Adipocyte (in vitro differentiated cells): ENCODE results near the gene CALR3.
"Not testable (repeated sequence)": the region's sequence is repeated elsewhere in the genome, so short reads cannot be mapped to it uniquely, and the experiment has no call there.

ENCODE experiments used
- DNase-seq: peaks from one replicate; pipeline ENCODE4 v3.0.0-alpha.2; 2015; ENCODE audit warnings: low read depth
- H3K27me3 ChIP-seq: replicated peaks from 2 replicates; pipeline ENCODE4 v1.7.0; 2013; ENCODE audit warnings: mild to moderate bottlenecking, low read length, moderate library complexity; ENCODE audit not compliant: control insufficient read depth, insufficient read depth
- H3K36me3 ChIP-seq: 2 replicates; pipeline ENCODE4 v1.7.0; 2013; ENCODE audit warnings: low read length, mild to moderate bottlenecking, moderate library complexity; ENCODE audit not compliant: control insufficient read depth, insufficient read depth, severe bottlenecking
- H3K4me1 ChIP-seq: 2 replicates; pipeline ENCODE4 v1.7.0; 2013; ENCODE audit warnings: mild to moderate bottlenecking, low read length, moderate library complexity; ENCODE audit not compliant: control insufficient read depth, insufficient read depth
- H3K4me3 ChIP-seq: 2 replicates; pipeline ENCODE4 v1.7.0; 2013; ENCODE audit warnings: mild to moderate bottlenecking, low read length, moderate library complexity
- H3K9ac ChIP-seq: 2 replicates; pipeline ENCODE4 v1.7.0; 2013; ENCODE audit warnings: mild to moderate bottlenecking, low read length, moderate library complexity
- H3K9me3 ChIP-seq: 2 replicates; pipeline ENCODE4 v1.7.0; 2013; ENCODE audit warnings: mild to moderate bottlenecking, low read length, moderate library complexity; ENCODE audit not compliant: control insufficient read depth

The CALR3 gene

GRCh38 chr19:16509141-16510061, 13.4 kb upstream of the CALR3 start:
- no peak for DNase-seq
- Histone ChIP-seq H3K27me3 (no peaks in the 10 kb centered on the region), H3K4me3 (no peak overlapping the region)

GRCh38 chr19:16508546-16508945, 12.6 kb upstream of the CALR3 start:
- DNase-seq: no peak
- Histone ChIP-seq H3K36me3 (peaks cover 15% of the 10 kb centered on the region), H3K4me1 (peaks cover 23% of the 10 kb centered on the region)

More at GRCh38 chr19:16509141-16510061, 13.4 kb upstream of the CALR3 start:
- H3K36me3 ChIP-seq: peaks cover 14% of the 10 kb centered on the region
- no peak overlapping the region for H3K9ac ChIP-seq
- H3K4me1 ChIP-seq: peaks cover 23% of the 10 kb centered on the region
- no peaks in the 10 kb centered on the region for H3K9me3 ChIP-seq

GRCh38 chr19:16506961-16507360, 11.0 kb upstream of the CALR3 start:
- H3K4me3 ChIP-seq: no peak overlapping the region
- no peak overlapping the region for H3K9ac ChIP-seq
- DNase-seq: no peak
- no peaks in the 10 kb centered on the region for H3K27me3 ChIP-seq
- H3K4me1 ChIP-seq: peaks cover 23% of the 10 kb centered on the region
- H3K9me3 ChIP-seq: no peaks in the 10 kb centered on the region
- H3K36me3 ChIP-seq: peaks cover 9% of the 10 kb centered on the region

More at GRCh38 chr19:16508546-16508945, 12.6 kb upstream of the CALR3 start:
- Histone ChIP-seq H3K4me3 (no peak overlapping the region), H3K9me3 (no peaks in the 10 kb centered on the region), H3K27me3 (no peaks in the 10 kb centered on the region), H3K9ac (no peak overlapping the region)

GRCh38 chr19:16506161-16506560, 10.2 kb upstream of the CALR3 start:
- H3K9me3 ChIP-seq, H3K4me3 ChIP-seq, H3K27me3 ChIP-seq, H3K36me3 ChIP-seq, DNase-seq, H3K9ac ChIP-seq: not testable (repeated sequence)
- peaks cover 23% of the 10 kb centered on the region for H3K4me1 ChIP-seq

GRCh38 chr19:16504271-16504670, 8.3 kb upstream of the CALR3 start:
- Histone ChIP-seq H3K4me1 (peaks cover 12% of the 10 kb centered on the region), H3K4me3 (no peak overlapping the region), H3K9ac (no peak overlapping the region), H3K27me3 (no peaks in the 10 kb centered on the region), H3K36me3 (peaks cover 13% of the 10 kb centered on the region), H3K9me3 (no peaks in the 10 kb centered on the region)
- DNase-seq: no peak

- Histone ChIP-seq H3K4me1 (peaks cover 13% of the 10 kb centered on the region), H3K9me3 (no peaks in the 10 kb centered on the region), H3K9ac (no peak overlapping the region), H3K36me3 (peaks cover 4% of the 10 kb centered on the region), H3K4me3 (no peak overlapping the region), H3K27me3 (no peaks in the 10 kb centered on the region)
- no peak for DNase-seq
Measured at GRCh38 chr19:16497837-16498236, 1.9 kb upstream of the CALR3 start.

GRCh38 chr19:16497042-16497441, 1.1 kb upstream of the CALR3 start:
- Histone ChIP-seq H3K4me3 (peak overlapping the region; percentile 96), H3K27me3 (no peaks in the 10 kb centered on the region), H3K9me3 (no peaks in the 10 kb centered on the region), H3K9ac (peak overlapping the region; percentile 91), H3K4me1 (peaks cover 13% of the 10 kb centered on the region), H3K36me3 (peaks cover 4% of the 10 kb centered on the region)
- no peak for DNase-seq

GRCh38 chr19:16496613-16496983, 631 bp upstream of the CALR3 start:
- Histone ChIP-seq H3K36me3 (peaks cover 4% of the 10 kb centered on the region), H3K4me3 (peak overlapping the region; percentile 96), H3K4me1 (peaks cover 13% of the 10 kb centered on the region), H3K9ac (peak overlapping the region; percentile 91), H3K9me3 (no peaks in the 10 kb centered on the region), H3K27me3 (no peaks in the 10 kb centered on the region)
- DNase-seq: peak; percentile 40

- H3K9me3 ChIP-seq, H3K9ac ChIP-seq: not testable (repeated sequence)
Measured at GRCh38 chr19:16486476-16486875, 9.5 kb downstream of the CALR3 start.

GRCh38 chr19:16482745-16483144, 13.2 kb downstream of the CALR3 start:
- Histone ChIP-seq H3K27me3 (no peaks in the 10 kb centered on the region), H3K9me3 (no peaks in the 10 kb centered on the region), H3K4me3 (no peak overlapping the region), H3K4me1 (no peaks in the 10 kb centered on the region), H3K36me3 (no peaks in the 10 kb centered on the region), H3K9ac (no peak overlapping the region)
- DNase-seq: no peak

More at GRCh38 chr19:16486476-16486875, 9.5 kb downstream of the CALR3 start:
- not testable (repeated sequence) for DNase-seq, H3K36me3 ChIP-seq, H3K27me3 ChIP-seq, H3K4me1 ChIP-seq, H3K4me3 ChIP-seq

- no peak overlapping the region for H3K4me3 ChIP-seq
- no peak overlapping the region for H3K9ac ChIP-seq
- DNase-seq: no peak
- no peaks in the 10 kb centered on the region for H3K27me3 ChIP-seq
- no peaks in the 10 kb centered on the region for H3K9me3 ChIP-seq
- H3K36me3 ChIP-seq: no peaks in the 10 kb centered on the region
- peaks cover 9% of the 10 kb centered on the region for H3K4me1 ChIP-seq
Measured at GRCh38 chr19:16477311-16477710, 18.7 kb downstream of the CALR3 start.
